ENCODE measurements around the gene CXCL9. TPM values are rescaled to one million over a fixed set of nuclear protein-coding genes. Genes with fewer than 3 reads are reported as not detected.

Gene CXCL9
- total and polyA plus RNA-seq, 4 donors = 0.57 to 5.2 (median 1.6) TPM

DNA sequence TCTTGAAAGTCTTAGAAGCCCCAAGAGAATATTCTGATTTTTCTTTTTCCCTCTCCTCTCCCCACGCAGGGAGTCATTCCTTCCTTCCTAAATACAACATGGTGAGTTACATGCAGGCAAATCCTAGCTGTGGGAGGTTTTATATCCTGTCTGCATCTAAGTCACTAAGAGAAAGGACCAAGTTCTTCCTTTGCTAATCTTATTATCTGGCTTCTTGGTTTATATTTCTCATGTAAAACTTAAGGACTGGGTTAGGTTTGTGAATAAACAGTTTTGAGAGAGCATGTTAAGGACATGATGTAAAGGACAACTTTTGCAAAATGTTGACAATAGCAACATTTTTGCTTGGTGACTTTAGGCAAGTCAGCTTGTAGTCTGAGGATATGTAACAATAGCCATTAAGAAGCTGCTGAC, 5.1 kb upstream of the CXCL9 start:
- ATAC-seq (ENCODE audit: insufficient read depth, low FRiP score) = no peak

GRCh38 chr4:76011700-76012387, 4.5 kb upstream of the CXCL9 start:
- peak overlapping the region; percentile 40 to 92 for H3K27ac ChIP-seq (ENCODE audit: low read depth in 1 of 2, low read length in 1 of 2)
- H3K9ac ChIP-seq (ENCODE audit: insufficient read depth in 1 of 2, low read length in 2 of 2) = no peak overlapping the region
- TF ChIP-seq, protein P1, sequence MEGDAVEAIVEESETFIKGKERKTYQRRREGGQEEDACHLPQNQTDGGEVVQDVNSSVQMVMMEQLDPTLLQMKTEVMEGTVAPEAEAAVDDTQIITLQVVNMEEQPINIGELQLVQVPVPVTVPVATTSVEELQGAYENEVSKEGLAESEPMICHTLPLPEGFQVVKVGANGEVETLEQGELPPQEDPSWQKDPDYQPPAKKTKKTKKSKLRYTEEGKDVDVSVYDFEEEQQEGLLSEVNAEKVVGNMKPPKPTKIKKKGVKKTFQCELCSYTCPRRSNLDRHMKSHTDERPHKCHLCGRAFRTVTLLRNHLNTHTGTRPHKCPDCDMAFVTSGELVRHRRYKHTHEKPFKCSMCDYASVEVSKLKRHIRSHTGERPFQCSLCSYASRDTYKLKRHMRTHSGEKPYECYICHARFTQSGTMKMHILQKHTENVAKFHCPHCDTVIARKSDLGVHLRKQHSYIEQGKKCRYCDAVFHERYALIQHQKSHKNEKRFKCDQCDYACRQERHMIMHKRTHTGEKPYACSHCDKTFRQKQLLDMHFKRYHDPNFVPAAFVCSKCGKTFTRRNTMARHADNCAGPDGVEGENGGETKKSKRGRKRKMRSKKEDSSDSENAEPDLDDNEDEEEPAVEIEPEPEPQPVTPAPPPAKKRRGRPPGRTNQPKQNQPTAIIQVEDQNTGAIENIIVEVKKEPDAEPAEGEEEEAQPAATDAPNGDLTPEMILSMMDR (IDR thresholded peaks at IDR 0.05; ENCODE audit: control extremely low read depth, extremely low read depth) = no peak

More for the DNA sequence above, 5.1 kb upstream of the CXCL9 start:
- Histone ChIP-seq H3K9ac (ENCODE audit: insufficient read depth in 1 of 2, low read length in 2 of 2) (no peak overlapping the region), H3K27ac (ENCODE audit: low read depth in 1 of 2, low read length in 1 of 2) (peak overlapping the region in 1 of 2 donors; percentile 92), H3K9me3 (ENCODE audit: control insufficient read depth in 4 of 4, insufficient read depth in 3 of 4, low read length in 3 of 4) (no peaks in the 10 kb centered on the region), H3K4me3 (no peak overlapping the region), H3K36me3 (ENCODE audit: control insufficient read depth in 4 of 4, insufficient read depth in 4 of 4, low read length in 4 of 4) (no peaks in the 10 kb centered on the region), H3K4me1 (ENCODE audit: control insufficient read depth in 5 of 5, insufficient read depth in 5 of 5, low read length in 5 of 5) (no peaks in the 10 kb centered on the region), H3K27me3 (ENCODE audit: control insufficient read depth in 3 of 3, insufficient read depth in 3 of 3, low read length in 2 of 3) (no peaks in the 10 kb centered on the region)
- DNase-seq = no peak
- TF ChIP-seq, protein P1 (IDR thresholded peaks at IDR 0.05; ENCODE audit: control extremely low read depth, extremely low read depth) = no peak
- WGBS, 2 donors = 33 to 42% methylated on average over 1 of the region's 1 CpG

GRCh38 chr4:76011018-76011670, 3.8 kb upstream of the CXCL9 start:
- no peak for DNase-seq
- 96 to 98% methylated on average over 31 of the region's 31 CpGs for WGBS, 2 donors

More at GRCh38 chr4:76011700-76012387, 4.5 kb upstream of the CXCL9 start:
- Histone ChIP-seq H3K9me3 (ENCODE audit: control insufficient read depth in 4 of 4, insufficient read depth in 3 of 4, low read length in 3 of 4) (no peaks in the 10 kb centered on the region), H3K4me1 (ENCODE audit: control insufficient read depth in 5 of 5, insufficient read depth in 5 of 5, low read length in 5 of 5) (no peaks in the 10 kb centered on the region), H3K36me3 (ENCODE audit: control insufficient read depth in 4 of 4, insufficient read depth in 4 of 4, low read length in 4 of 4) (no peaks in the 10 kb centered on the region), H3K4me3 (no peak overlapping the region), H3K27me3 (ENCODE audit: control insufficient read depth in 3 of 3, insufficient read depth in 3 of 3, low read length in 2 of 3) (no peaks in the 10 kb centered on the region)
- ATAC-seq (ENCODE audit: insufficient read depth, low FRiP score) (no peak), DNase-seq (peak; percentile 55 to 71 (median 71))
- WGBS, 2 donors = 39 to 45% methylated on average over 13 of the region's 13 CpGs

More at GRCh38 chr4:76011018-76011670, 3.8 kb upstream of the CXCL9 start:
- Histone ChIP-seq H3K9me3 (ENCODE audit: control insufficient read depth in 4 of 4, insufficient read depth in 3 of 4, low read length in 3 of 4) (no peaks in the 10 kb centered on the region), H3K4me3 (no peak overlapping the region), H3K36me3 (ENCODE audit: control insufficient read depth in 4 of 4, insufficient read depth in 4 of 4, low read length in 4 of 4) (no peaks in the 10 kb centered on the region), H3K4me1 (ENCODE audit: control insufficient read depth in 5 of 5, insufficient read depth in 5 of 5, low read length in 5 of 5) (no peaks in the 10 kb centered on the region), H3K9ac (ENCODE audit: insufficient read depth in 1 of 2, low read length in 2 of 2) (no peak overlapping the region), H3K27ac (ENCODE audit: low read depth in 1 of 2, low read length in 1 of 2) (peak overlapping the region in 1 of 2 donors; percentile 38), H3K27me3 (ENCODE audit: control insufficient read depth in 3 of 3, insufficient read depth in 3 of 3, low read length in 2 of 3) (peaks cover 0 to 6% (median 0%) of the 10 kb centered on the region in 3 donors)
- TF ChIP-seq, protein P1 (IDR thresholded peaks at IDR 0.05; ENCODE audit: control extremely low read depth, extremely low read depth) = no peak
- no peak for ATAC-seq (ENCODE audit: insufficient read depth, low FRiP score)
